T-helper 9 cell (primary cell): ENCODE results near the gene CCZ1B.
"Not testable (repeated sequence)": the region's sequence is repeated elsewhere in the genome, so short reads cannot be mapped to it uniquely, and the experiment has no call there.

ENCODE experiments used
- DNase-seq: peaks from one replicate; pipeline ENCODE4 v3.0.0-alpha.2; 2020

CCZ1B gene

DNA sequence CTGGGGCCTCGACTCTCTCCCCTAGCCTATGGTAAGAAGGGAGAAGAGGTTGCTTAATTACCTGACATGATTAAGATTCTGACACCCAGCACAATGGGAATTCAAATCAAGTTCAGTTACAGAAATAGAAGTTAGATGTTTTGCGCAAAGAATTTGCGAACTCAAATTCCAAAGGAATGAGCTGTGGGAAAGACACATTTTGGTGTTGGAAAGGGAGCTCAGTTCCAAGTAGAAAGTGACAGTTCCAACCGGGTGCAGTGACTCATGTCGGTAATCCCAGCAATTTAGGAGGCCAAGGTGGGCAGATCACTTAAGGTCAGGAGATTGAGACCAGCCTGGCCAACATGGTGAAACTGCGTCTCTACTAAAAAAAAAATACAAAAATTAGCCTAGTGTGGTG, 4.0 kb upstream of the CCZ1B start:
- DNase-seq: not testable (repeated sequence)

- DNase-seq: not testable (repeated sequence)
These were observed 3.5 kb upstream of the CCZ1B start for GRCh38 chr7:6829616-6830015.

- not testable (repeated sequence) for DNase-seq
These were observed 1.1 kb upstream of the CCZ1B start for GRCh38 chr7:6827180-6827579.

DNA sequence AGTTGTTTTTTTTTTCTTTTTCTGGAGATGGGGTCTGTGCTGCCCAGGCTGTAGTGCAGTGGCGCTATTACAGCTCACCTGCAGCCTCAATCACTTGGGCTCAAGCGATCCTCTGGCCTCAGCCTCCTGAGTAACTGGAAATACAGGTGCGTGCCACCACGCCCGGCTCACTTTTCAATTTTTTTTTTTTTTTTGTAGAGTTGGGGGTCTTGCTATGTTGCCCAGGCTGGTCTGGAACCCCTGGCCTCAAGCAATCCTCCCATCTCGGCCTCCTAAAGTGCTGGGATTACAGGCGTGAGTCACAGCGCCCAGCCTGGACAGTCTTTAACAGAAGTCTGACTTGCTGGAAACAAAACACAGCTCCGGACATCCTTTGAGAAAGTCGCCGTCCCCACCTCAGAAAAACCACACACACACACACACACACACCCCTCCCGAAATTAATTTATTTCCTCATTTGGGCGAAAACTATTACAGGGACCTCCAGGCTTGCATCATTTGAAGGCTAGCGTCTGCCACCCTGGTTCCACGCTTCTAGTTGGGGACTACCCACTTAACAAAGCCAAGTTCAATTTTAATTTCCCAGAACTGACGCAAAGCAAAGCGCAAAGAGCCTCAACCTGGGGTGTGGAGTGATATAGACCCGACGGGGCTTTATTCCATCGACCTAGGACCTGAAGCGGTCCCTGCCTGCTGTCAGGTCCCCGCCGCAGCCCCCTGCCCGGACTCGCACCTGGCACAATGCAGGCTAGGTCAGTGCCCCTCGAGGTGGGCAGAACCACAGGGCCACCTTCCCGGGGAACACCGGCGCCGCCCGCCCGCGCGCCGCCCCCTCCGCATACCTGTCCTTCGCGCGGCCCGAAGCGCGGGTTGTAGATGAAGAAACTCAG, 594 bp downstream of the CCZ1B start:
- DNase-seq: not testable (repeated sequence)

GRCh38 chr7:6821622-6822021, 4.5 kb downstream of the CCZ1B start:
- DNase-seq: not testable (repeated sequence)

DNA sequence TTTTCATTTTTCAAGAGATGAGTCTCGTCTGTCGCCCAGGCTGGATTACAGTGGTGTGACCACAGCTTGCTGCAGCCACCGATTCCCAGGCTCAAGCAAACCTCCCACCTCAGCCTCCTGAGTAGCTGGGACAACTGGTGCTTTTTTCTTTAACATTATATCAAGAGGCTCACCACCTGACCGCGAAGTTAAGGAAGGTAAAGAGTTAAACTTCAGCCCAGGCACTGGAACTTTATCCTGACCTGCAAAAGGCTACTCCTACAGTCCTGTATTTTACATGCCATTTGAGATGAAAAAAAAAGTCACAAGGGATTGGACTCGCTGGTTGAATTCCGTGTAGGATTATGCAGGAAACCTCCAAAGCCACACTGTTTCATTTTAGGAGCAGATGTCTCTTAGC, 10.6 kb downstream of the CCZ1B start:
- not testable (repeated sequence) for DNase-seq

DNA sequence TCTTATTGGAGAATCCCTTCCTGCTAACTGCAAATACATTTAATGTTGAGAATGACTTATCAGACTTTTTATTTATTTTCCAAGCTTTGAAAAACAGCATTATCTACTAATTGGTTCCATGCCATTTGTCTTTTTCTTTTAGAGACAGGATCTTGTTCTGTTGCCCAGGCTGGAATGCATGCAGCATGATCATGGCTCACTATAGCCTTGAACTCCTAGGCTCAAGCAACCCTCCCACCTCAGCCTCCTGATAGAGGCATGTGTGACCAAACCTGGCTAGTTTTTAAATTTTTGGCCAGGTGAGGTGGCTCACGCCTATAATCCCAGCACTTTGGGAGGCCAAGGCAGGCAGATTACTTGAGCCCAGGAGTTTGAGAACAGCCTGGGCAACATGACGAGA, 13.1 kb downstream of the CCZ1B start:
- not testable (repeated sequence) for DNase-seq

DNA sequence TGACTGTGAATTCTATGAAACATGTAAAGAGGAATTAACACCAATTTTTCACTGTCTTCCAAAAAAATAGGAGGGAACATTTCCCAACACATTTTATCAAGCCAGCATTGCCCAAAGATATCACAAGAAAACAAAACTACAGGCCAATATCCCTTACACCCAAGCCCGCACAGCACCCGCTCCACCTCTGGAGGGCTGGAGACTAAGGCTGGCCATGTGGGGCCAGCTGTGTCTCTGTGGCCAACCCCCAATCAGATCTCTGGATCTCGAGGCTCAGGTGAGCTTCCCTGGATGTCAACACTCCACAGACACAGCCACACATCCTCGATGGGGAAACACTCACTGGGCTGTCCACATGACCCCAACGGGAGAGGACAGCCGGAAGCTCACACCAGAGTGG, 18.1 kb downstream of the CCZ1B start:
- not testable (repeated sequence) for DNase-seq

DNA sequence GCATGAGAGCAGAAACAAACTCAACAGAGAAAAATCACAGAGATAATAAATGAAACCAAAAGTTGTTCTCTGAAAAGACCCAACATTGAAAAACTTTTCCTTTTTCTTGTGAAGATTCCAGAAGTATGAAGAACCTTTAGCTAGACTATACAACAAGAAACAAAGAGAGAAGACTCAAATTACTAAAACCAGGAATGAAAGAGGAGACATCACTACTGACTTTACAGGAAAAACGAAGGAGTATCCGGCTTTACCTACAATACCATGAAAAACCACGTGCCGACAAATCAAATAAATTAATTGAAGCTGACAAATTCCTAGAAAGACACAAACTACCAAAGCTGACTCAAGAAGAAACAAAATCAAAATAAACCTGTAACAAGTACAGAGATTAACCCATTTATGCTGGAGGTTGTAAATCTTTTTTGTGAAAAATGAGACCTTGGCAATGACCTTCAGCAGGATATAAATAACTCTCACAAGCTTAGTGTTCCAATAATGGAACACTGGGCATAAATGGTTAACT, 18.6 kb downstream of the CCZ1B start:
- DNase-seq: not testable (repeated sequence)

- DNase-seq: not testable (repeated sequence)
These were observed 25.7 kb downstream of the CCZ1B start for GRCh38 chr7:6800331-6800730.

DNA sequence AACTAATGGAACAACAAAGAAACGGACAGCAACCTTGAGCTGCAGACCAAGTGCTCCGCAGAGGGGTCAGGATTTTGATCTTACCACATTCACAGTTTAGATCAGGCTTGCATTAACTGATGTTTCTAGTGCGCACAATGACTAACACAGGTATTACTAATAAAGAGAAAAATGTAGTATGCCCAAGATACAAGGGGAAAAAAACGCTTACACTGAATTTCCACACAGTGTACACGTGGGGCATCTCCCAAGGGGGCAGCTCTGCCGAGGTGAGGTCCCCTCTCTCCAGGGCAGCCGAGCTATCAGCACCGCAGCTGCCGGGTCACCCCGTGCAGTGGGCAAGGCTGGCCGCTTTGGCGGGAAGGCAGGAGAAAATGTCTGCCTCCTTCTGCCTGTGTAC, 26.2 kb downstream of the CCZ1B start:
- DNase-seq: not testable (repeated sequence)

DNA sequence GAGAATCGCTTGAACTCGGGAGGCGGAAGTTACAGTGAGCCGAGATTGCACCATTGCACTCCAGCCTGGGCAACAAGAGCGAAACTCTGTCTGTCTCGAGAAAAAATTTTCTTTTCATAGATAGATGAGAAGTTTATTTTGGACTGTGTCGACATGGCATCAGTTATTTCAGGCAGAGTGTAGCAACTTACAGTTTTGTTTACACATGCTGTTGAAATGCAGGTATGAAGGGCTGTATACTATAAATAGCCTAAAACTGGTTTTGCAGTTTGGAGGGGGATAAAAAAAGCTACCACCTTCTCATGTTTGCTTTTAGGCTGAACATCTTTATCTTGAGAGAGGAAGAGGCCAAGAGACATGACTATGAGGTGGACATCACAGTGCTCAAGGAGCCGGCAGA, 28.0 kb downstream of the CCZ1B start:
- DNase-seq: not testable (repeated sequence)

DNA sequence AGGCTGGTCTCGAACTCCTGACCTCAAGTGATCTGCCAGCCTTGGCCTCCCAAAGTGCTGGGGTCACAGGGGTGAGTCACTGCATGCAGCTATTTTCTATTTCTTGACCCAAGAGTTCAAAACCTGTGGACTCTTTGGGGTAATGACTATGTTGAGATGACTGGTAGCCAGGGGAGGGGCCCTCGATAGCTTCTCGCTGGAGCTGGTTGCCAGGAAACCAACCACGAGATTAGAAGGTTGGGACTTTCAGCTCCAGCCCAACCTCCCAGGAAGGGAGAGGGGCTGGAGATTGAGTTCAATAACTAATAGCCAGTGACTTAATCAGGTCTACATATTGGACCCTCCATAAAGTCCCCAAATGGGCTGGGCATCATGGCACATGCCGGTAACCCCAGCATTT, 28.9 kb downstream of the CCZ1B start:
- not testable (repeated sequence) for DNase-seq

DNA sequence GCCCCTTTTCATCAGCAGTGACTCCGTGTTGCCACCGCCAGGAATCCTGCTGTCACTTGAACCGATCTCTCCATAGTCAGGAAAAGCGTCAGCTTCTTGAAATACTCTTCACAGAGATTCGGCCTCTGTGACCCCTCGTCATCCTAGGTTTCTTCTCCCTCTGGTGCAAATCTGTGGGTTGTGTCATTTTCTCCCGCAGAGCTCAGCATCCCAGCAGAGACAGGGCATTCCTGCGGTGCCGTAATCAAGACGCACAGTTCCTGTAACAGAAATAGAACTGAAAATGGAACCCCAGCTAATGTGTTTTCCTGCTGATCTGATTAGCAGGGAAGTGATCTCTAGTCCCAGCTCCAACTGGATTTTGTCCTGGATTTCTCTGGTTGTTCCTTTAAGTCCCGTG, 31.8 kb downstream of the CCZ1B start:
- not testable (repeated sequence) for DNase-seq

DNA sequence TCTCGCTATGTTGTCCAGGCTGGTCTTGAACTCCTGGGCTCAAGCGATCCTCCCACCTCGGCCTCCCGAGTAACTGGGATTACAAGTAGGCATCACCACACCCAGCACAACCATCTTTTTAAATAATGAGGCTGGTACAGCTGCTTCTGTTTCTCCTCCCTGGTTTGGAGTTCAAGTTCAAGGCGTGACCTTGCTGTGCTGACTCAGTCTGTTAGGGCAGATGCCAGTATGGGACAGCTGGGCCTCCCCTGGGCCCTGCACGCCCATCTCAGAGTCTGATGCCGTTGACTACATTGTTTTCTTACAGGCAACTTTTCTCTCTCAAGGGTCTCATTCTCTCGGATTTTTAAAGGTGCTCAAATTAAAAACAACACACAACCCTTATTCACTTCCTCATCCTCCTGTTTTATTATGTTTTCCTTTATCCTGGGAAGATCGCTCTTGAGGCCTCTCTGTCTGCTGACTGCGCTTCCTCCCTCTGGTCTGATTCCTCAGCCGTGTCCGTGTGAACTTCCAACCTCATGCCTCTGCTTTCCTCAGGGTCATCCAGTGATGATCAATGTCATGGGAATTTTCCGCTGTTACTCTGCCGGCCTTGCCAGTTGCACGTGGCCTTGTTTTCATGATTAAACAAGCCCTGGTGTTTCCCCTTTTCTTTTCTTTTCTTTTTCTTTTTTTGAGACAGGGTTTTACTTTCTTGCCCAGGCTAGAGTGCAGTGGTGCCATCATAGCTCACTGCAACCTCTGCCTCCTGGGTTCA, 33.8 kb downstream of the CCZ1B start:
- not testable (repeated sequence) for DNase-seq

DNA sequence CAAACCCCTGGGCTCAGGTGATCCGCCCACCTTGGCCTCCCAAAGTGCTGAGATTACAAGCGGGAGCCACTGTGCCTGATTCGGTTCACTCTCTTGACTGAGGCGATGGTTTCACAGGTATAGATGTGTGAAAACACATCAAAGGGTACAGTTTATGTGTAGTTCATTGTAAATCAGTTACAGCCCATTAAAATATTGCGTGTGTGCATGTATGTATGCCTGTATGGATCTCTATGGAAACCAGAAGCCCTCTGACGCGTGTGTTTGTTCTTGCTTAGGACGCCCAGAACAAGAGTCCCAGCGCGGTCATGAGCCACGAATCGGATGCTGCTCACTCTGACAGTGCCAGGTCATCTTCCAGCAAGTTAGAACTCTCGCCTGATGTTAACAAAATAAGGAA, 36.7 kb downstream of the CCZ1B start:
- DNase-seq: not testable (repeated sequence)

GRCh38 chr7:6781581-6781980, 44.5 kb downstream of the CCZ1B start:
- not testable (repeated sequence) for DNase-seq

- not testable (repeated sequence) for DNase-seq
These were observed 64.9 kb downstream of the CCZ1B start for GRCh38 chr7:6761186-6761585.

DNA sequence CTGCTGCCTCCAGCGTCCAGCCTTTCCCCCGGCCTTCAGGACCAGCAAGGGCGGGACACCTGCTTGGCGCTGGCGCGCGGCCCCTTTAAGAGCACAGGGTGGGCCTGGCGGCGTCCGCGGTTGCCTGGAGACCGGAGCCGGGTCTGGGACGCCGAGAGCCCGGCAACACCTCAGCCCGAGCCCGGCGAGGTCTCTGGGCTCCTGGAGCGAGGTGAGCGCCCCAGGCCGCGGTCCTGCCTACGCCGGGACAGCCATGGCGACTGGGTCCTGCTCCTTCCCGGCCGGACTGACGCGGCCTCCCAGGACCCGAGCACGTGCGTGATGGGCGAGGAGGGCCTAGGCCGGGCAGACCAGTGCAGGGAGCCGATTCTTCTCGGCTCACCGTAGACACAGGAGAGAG, 72.1 kb downstream of the CCZ1B start, which contains the start of gene RSPH10B2:
RSPH10B2 (plus strand) TSS at position 140 of the 400 bp plus-strand sequence. CDS start 3,575 bp downstream, outside the sequence.
- DNase-seq: not testable (repeated sequence)

- DNase-seq: not testable (repeated sequence)
These were observed 75.9 kb downstream of the CCZ1B start for GRCh38 chr7:6750173-6750572.

- not testable (repeated sequence) for DNase-seq
These were observed 76.7 kb downstream of the CCZ1B start for GRCh38 chr7:6749335-6749734.
